ENCODE data around the gene TEX52.

Gene TEX52

DNA sequence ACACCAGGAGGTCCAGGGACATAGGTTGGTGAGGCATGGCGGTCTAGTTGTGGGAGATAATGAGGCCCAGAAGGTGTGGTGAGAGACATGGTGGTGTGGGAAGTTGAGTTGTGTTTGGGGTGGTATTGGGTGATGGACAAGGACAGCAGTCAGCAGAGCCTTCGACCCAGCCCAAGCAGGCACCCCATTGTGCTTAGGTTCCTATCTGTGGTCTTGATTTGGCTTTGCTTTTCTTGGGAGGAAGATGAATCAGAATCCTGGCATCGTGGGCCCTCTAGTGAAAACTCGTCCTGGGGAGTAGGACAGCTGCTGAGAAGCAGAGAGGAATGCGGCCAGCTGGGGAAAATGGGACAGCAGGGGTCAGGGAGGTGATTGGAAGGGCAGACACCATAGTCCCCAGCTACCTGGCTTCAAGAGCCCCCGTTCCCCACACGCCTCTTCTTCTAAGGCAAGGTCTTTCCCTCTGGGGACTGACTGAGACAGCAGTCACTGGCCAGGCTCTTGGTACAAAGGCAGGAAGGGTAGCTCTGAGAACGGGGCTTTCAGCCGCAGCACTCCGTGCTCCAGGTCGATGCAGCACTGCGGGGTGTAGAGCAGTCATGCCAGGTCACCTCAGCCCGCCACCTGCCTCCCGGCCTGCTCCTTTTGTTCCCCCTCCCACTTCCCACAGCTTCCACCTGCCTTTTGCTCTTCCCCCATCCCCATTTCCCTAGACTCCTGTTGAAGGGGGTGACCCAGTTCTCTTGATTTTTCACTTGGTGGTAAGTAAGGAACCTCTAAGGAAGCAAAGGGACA is 29.9 kb downstream of the TEX52 start:
- no peak for DNase-seq

DNA sequence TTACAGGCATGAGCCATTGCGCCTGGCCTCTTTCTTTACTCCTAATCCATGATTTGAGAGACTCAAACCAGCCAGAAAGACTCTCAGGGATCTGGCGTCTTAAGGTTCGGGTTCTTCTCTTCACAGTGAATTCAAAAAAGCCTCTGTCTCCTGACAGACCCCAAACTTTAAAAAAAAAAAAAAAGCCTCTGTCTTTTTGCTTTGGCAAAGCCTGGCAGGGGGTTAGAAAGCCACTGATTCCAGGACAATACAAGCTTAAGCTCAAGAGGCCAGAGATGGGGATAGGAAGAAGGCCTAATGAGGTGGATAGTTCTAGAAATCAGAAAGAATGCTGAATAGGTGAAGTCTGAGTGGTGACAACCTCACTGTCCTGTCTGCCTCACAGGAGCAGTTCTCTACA is 30.8 kb downstream of the TEX52 start:
- DNase-seq, result no peak

DNA sequence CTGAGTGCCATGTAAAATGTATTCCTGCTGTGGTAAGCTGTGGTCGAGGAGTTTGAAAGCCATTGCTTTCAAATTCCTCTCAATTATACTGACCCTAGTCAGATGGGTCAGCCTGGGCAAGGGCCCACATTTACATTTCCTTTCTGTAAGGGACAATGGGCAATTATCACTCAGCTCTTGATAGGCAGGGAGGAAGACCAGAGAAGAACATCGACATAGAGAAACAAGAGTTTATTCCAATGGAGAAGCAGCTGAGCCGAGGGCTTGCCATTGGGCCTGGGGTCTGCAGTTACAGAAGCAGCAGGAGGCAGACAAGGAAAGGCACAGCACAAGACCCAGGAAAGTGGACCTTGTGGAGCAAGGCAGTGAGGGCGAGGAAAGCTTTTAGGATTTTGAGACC is 31.7 kb downstream of the TEX52 start:
- no peak for DNase-seq

DNA sequence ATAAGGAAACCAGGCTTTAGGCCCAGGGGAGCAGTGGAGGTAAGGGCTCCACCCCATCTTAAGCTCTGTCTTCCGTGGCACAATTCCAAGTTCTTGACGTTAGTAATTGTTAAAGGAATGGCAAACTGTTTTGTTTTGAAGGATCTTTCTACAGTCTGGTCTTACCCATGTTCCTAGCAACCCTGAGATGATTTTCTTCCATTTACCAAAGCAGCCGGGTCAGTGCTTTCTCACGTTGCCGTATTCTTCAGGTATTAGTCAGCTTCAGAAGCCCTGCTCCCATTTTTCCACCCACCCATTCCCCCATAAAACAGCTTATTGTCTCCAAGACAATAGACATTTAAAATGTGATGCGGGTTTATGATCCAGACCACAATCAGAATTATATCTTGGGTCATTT is 32.3 kb downstream of the TEX52 start:
- no peak for DNase-seq

DNA sequence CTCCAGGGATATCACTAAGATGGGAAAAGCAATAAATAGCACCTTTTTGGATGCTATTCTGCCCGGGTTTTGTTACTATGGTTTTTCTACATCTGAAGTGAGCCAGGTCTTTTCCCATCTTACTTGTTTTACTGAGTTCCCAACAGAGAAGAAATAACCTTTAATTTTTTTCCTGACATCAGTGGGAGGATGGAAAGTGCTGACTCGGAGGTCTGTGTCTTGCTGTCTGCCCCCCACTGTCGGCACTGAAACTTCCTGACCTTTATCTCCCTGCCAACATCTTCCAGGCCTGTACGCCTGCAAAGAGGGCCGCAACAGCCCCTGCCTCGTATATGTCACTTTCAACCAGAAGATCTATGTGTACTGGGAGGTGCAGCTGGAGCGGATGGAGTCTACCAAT is 33.4 kb downstream of the TEX52 start:
- DNase-seq, result no peak

DNA sequence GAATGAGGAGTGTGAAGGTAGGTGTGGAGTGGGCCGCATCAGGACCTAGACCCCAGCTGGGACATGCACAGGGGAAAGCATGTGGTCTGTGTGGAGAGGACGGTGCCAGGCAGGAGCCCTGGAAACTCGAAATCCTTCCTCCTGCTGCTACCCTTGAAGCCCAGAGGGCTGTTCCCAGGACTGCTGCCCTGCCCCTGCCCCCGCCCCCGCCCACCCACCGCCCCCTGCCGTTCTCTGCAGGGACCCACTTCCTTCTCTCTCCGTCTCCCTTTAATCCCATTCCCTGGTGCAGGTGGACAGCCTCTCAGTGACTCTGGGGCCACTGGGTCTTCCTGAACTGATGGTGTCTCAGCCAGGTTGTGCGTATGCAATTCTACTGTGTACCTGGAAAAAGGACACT is 36.4 kb downstream of the TEX52 start:
- DNase-seq, result no peak

DNA sequence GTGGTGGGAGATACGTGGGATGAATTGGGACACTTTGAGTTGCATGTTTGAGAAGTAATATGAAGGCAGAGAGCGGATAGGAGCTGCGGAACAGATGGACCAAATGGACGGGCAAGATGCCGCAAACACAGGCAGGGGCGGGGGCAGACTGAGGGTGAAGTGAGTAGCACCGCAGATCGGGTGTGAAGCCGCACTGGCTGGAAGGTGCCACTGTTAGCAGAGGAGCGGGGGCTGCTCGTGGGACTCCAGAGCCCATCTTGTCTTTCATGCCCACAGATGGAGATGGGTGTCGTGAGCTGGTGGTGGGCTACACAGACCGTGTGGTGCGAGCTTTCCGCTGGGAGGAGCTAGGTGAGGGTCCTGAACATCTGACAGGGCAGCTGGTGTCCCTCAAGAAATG is 37.0 kb downstream of the TEX52 start:
- no peak for DNase-seq

DNA sequence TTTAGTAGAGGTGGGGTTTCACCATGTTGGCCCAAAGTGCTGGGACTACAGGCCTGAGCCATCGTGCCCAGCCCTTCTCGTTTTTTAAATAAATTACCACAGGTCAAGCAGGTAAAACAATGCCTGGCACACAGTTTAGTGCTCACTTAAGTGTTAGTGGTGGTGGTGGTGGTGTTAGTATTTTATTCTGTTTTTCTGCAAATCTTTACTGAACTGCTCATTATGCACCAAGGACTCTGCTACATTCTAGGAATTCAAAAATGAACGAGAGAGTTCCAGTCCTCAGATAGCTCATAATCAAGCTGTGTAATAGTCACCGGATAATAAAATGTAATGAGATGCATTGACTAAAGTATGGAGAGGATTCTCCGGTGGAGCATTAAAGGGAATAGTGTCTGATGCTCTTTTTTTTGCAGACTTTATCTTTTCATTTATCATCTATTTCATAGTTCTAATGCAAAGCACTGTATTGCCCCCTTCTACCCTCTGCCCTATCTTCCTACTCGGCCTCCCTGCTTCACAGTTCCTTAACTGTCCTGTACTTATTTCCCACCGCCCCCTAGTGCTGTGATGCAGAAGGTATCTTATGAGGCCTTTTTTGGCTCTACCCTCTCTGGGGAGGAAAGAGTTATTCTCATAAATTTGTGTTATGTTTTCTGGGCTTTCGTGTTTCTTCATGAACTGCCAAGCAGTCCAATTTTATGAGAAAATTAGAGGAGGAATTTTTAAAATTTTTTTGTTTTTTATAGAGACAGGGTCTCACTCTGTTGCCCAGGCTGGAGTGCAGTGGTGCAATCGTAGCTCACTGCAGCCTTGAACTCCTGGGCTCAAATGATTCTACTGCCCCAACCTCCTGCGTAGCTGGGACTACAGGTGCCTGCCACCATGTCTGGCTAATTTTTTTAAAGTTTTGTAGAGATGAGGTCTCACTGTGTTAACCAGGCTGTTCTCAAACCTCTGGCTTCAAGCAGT is 43.3 kb downstream of the TEX52 start:
- no peak for DNase-seq

DNA sequence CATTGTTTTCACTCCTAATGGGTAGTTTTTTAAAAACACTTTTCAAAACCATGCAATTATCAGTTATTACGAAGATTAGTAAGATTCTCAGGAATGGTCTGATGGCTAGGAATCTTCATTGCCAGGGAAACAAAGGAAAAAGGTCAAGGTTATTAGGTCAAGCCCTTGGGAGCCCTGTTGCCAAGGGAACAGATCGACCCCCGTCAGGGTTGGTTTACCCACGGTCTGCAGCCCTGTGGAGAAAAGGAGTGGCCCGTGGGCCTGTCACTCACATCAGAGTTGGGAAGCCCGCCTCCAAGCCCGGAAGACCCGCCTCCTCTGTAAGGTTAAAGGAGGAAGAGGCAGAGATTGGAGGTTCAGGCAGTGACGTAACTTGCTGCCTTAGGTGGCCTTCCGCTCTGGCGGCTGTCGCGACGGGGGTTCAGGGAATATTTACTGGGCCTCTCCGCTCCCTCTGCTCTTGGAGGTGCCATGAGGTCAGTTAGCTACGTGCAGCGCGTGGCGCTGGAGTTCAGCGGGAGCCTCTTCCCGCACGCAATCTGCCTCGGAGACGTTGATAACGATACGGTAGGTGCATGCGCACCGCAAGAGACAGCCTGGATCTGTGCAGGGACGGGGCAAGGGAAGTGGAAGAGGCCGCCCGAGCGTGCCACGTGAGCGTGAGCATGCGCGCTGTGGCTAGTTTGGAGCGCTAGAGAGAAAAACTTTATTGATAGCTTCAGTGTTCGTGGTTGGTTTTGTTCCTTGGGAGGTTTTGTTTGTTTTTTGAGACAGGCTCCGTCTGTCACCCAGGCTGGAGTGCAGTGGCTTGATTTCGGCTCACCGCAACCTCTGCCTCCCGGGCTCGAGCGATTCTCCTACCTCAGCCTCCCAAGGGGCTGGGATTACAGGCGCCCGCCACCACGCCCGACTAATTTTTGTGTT is 44.3 kb downstream of the TEX52 start, which contains the start of gene ITFG2:
TSS of gene ITFG2 (plus strand) at position 379 of the 924 bp plus-strand sequence. CDS start at position 472, 93 bp downstream.
- DNase-seq, result peak; percentile 93

DNA sequence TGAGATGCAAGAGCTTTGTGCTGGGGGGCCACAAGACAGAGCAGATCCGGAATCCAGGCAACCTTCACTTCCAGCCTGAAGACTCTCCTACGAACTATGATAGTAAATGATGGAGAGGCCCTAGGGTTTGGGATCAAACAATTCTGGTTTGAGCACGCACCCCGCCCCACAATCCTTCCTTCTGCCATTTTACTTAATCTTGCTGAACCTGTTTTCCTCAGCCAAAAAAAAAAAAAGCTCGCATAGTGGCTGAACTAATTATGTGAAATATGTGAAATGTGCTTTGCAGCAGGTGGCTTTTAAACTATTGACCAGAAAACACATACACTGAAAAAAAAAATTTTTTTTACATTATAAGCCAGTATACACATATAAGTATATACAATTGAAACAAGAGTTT is 45.0 kb downstream of the TEX52 start:
- DNase-seq, result no peak

DNA sequence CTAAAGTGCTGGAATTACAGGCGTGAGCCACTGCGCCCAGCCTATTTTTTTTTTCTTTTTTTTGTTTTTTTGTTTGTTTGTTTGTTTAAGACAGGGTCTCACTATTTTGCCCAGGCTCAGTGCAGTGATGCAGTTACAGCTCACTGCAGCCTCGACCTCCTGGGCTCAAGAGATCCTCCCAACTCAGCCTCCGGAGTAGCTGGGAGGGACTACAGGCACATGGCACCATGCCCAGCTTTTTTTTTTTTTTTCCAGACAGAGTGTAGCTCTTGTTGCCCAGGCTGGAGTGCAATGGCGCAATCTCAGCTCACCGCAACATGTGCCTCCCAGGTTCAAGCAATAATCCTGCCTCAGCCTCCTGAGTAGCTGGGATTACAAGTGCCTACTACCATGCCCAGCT is 50.1 kb downstream of the TEX52 start:
- no peak for DNase-seq

DNA sequence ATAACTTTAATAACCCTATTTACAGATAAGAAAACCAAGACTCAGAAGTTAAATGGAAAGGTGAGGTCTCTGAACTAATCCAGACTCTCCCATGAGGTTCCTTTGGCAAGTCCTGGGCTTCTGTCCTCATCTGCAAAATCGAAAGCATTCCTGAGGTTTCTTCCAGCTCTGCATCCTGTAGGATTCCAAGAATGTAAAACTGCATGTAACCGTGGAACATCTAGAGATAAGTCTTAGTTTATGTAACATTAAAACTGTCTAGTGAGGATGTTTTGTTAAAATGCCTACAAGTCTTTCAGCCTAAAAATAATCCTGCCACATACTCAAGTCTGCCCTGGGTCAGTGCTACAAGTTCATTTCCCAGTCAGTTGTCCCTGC is 51.7 kb downstream of the TEX52 start:
- no peak for DNase-seq

DNA sequence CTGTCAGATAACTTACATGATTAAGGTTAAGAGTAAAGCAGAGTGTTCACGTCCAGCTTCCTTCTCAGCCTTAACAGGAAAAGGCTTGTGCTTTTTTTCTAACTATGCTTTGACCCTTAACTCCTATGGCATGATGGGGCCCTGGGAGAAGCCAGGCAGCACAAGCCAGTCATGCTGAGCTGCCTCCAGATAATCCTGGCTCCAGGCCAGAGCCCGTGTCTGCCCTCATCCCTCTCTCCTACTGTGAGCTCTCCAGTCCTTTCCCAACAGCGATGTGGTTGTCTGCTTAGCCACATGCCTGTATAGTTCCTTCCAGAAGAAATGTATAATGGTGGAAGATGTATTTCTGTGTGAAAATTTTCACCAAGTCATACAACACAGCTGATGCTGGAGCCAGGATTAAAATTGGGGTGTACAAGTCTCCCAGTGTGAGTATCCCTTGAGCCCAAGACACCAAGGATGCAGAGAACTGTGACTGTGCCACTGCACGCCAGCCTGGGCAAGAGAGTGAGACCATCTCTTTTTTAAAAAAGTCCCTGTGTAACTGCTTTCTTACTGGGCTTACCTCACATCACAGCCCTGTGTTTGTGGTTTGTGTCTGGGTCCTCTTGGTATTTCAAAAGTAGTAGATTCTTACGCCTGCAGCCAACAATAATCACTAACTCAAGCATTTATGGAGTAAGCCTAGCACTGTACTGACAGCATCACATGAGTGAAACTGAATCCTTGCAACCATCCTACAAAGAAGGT is 52.3 kb downstream of the TEX52 start:
- no peak for DNase-seq

DNA sequence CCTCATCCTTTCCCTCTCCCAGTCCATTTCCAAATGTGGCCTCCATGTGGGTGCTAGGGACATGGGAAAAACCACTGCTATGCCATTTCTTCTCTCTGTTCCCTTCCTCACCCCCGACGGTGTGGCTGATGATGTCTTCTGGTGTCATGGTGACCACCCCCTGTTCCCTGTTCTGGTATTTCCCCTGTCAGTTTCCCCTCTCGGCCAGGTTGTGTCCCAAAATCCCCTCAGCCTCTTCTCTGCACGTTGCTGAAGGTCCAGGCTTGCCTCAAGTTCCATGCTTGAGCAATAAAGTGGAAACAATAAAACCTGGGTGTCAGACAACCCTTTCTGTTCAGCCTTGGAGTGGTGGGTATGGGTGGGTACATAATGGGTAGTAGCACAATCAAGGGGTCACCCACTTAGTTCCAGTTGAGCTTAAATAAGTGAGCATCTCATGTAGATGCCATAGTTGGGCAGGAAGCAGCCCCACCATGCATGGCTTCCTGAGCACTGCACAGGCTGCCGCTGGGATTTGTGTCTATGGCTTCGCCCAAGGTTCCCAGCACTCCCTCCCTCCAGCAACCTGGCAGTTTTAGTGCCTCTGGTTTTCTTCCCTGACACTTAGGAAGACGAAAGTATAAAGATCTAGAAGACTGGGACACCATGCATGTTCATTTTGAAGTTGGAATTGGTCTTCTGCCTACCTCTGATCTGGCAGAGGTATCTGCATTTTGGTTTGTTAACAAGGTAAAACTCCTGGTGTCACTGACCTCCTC is 53.0 kb downstream of the TEX52 start:
- DNase-seq, result no peak

DNA sequence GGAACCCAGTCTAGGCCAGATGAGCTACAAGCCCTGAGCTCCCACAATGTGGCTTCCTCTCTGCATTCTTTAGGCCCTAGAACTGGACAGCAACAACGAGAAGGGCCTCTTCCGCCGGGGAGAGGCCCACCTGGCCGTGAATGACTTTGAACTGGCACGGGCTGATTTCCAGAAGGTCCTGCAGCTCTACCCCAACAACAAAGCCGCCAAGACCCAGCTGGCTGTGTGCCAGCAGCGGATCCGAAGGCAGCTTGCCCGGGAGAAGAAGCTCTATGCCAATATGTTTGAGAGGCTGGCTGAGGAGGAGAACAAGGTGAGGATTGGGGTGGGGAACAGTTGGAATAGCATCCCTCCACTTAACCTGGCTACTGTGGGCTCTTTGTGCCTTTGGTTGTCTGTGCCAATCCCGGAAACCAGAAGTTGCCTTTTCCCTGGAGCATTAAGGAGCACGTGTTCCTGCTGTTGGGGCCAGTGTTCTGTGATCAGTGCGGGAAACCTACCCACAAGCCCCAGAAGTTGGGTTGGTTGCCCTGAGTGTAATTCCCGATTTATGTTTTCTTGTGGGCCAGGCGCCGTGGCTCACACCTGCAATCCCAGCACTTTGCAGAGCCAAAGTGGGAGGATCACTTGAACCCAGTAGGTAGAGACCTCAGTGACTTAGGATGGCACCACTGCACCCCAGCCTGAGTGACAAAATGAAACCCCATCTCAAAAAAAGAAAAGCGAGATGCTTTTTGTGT is 55.6 kb downstream of the TEX52 start:
- no peak for DNase-seq

DNA sequence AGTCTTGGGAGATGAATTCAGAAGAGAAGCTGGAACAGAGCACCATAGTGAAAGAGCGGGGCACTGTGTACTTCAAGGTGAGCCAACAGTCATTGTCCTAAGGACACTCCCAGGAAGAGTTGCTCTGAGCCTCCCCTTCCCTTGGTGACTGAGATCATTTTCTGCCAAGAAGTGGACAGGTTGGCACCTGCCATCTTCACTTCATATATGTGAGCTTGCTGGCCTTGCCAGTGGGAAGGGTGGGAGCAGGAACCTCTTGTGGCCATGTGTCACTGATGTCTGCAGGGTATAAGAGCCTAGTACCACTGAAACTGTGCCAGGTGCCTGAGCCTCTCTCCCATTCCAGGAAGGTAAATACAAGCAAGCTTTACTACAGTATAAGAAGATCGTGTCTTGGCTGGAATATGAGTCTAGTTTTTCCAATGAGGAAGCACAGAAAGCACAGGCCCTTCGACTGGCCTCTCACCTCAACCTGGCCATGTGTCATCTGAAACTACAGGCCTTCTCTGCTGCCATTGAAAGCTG is 56.7 kb downstream of the TEX52 start:
- DNase-seq, result no peak
